Esophagus muscularis mucosa (tissue), 4 donors: ENCODE measurements around the gene DSTN. TPM values are rescaled to one million over a fixed set of nuclear protein-coding genes. Genes with fewer than 3 reads are reported as not detected.

Experiments
- DNase-seq: peaks from one replicate; pipeline ENCODE4 v3.0.0-alpha.2; 2017; ENCODE audit errors: extremely low spot score
- H3K27ac ChIP-seq, 4 donors: fragments of 200-600 bp; sonication (generic); replicated peaks in 1 of 4; 1 replicate in 3 of 4; 2 replicates in 1 of 4; pipeline ENCODE4 v1.5.1; 2016 to 2019; ENCODE audit warnings: mild to moderate bottlenecking in 1 of 4
- H3K27me3 ChIP-seq, 4 donors: fragments of 200-600 bp; sonication (generic); one replicate each; pipeline versions ENCODE4 v1.5.1 to v1.6.0; 2016 to 2019
- H3K36me3 ChIP-seq, 4 donors: fragments of 200-600 bp; sonication (generic); one replicate each; pipeline ENCODE4 v1.5.1; 2016 to 2019
- H3K4me1 ChIP-seq, 4 donors: fragments of 200-600 bp; sonication (generic); one replicate each; pipeline ENCODE4 v1.5.1; 2016 to 2019
- H3K4me3 ChIP-seq, 4 donors: fragments of 200-600 bp; sonication (generic); 1 replicate in 2 of 4; 2 replicates in 2 of 4; pipeline ENCODE4 v1.5.1; 2016 to 2019; ENCODE audit warnings: mild to moderate bottlenecking in 4 of 4, moderate library complexity in 1 of 4
- H3K9me3 ChIP-seq, 4 donors: fragments of 200-600 bp; sonication (generic); 1 replicate in 3 of 4; 2 replicates in 1 of 4; pipeline ENCODE4 v1.5.1; 2016 to 2019
- CTCF ChIP-seq, 3 experiments: fragments of 200-600 bp in 2 of 3; fragments of 450-650 bp in 1 of 3; sonication (generic) in 2 of 3; IDR thresholded peaks; one replicate each; pipeline ENCODE4 v1.5.1; 2017 to 2019; ENCODE audit warnings: antibody characterized with exemption in 3 of 3, mild to moderate bottlenecking in 2 of 3, moderate library complexity in 1 of 3
- EP300 ChIP-seq: sonication (generic); formaldehyde crosslinking; IDR thresholded peaks from one replicate; pipeline ENCODE4 v1.6.1; 2017; ENCODE audit warnings: antibody characterized with exemption
- POLR2A ChIP-seq: fragments of 450-650 bp; IDR thresholded peaks from one replicate; pipeline ENCODE4 v1.6.1; 2017; ENCODE audit warnings: antibody characterized with exemption, moderate library complexity, mild to moderate bottlenecking, low read depth
- POLR2AphosphoS5 ChIP-seq, 2 donors: sonication (generic); formaldehyde crosslinking; IDR thresholded peaks; one replicate each; pipeline ENCODE4 v1.6.1; 2017; ENCODE audit warnings: antibody characterized with exemption in 2 of 2
- WGBS: methylation state at CpG from one replicate; pipeline ENCODE4 v1.1.5; 2018; 5-methylcytosine and 5-hydroxymethylcytosine counted together
- intact Hi-C: fragments of 100-400 bp; cut with DNase I; formaldehyde crosslinking; loops from one replicate; pipeline ENCODE4 v1.15.1; 2023
- total RNA-seq, 4 donors: library from RNA; depleted of rRNA; stranded (reverse); fragments of >200 nt; gene quantifications; one replicate each; pipeline versions ENCODE4 v1.1.0 to v1.2.1, GENCODE V29; 2016

Gene DSTN
- total RNA-seq, 4 donors from 2014 or later, result 2,370 to 3,630 (median 3,339) TPM

- DNase-seq, result no peak
- Histone ChIP-seq H3K27ac (peak overlapping the region in 2 of 4 donors; percentile 4 to 44), H3K27me3 (no peaks in the 10 kb centered on the region), H3K9me3 (no peaks in the 10 kb centered on the region), H3K36me3 (peaks cover 0 to 19% (median 11%) of the 10 kb centered on the region in 4 donors), H3K4me3 (no peak overlapping the region), H3K4me1 (peaks cover 53 to 86% (median 79%) of the 10 kb centered on the region in 4 donors)
- 46% methylated on average over 11 of the region's 11 CpGs for whole genome bisulfite sequencing
- intact Hi-C loops, result no loop called here
- TF ChIP-seq POLR2AphosphoS5 (IDR thresholded peaks at IDR 0.05) (no peak), POLR2A (no peak), EP300 (no peak), CTCF (IDR thresholded peaks at IDR 0.05) (no peak)
These were observed 81.4 kb downstream of the DSTN start for GRCh38 chr20:17651129-17651759.

GRCh38 chr20:17651760-17652388, 82.0 kb downstream of the DSTN start:
- Histone ChIP-seq H3K4me1 (peaks cover 47 to 79% (median 73%) of the 10 kb centered on the region in 4 donors), H3K36me3 (peaks cover 0 to 22% (median 14%) of the 10 kb centered on the region in 4 donors), H3K4me3 (no peak overlapping the region), H3K27me3 (no peaks in the 10 kb centered on the region), H3K27ac (peak overlapping the region in 1 of 4 donors; percentile 44), H3K9me3 (no peaks in the 10 kb centered on the region)
- intact Hi-C loops, result no loop called here
- 82% methylated on average over 2 of the region's 2 CpGs for WGBS
- no peak for DNase-seq
- TF ChIP-seq CTCF (IDR thresholded peaks at IDR 0.05), result no peak
- no peak for TF ChIP-seq POLR2AphosphoS5 (IDR thresholded peaks at IDR 0.05)
- no peak for TF ChIP-seq POLR2A
- TF ChIP-seq EP300, result no peak

GRCh38 chr20:17652411-17652810, 82.5 kb downstream of the DSTN start:
- H3K4me1 ChIP-seq, result peaks cover 41 to 74% (median 67%) of the 10 kb centered on the region in 4 donors
- 74% methylated on average over 5 of the region's 10 CpGs for WGBS
- intact Hi-C loops, result no loop called here
- H3K27me3 ChIP-seq, result no peaks in the 10 kb centered on the region
- peak overlapping the region in 1 of 4 donors; percentile 44 for H3K27ac ChIP-seq
- TF ChIP-seq POLR2A, result no peak
- no peak for TF ChIP-seq EP300
- no peak for TF ChIP-seq POLR2AphosphoS5 (IDR thresholded peaks at IDR 0.05)
- TF ChIP-seq CTCF (IDR thresholded peaks at IDR 0.05), result no peak
- H3K4me3 ChIP-seq, result no peak overlapping the region
- peaks cover 0 to 27% (median 16%) of the 10 kb centered on the region in 4 donors for H3K36me3 ChIP-seq
- H3K9me3 ChIP-seq, result no peaks in the 10 kb centered on the region
- DNase-seq, result no peak

GRCh38 chr20:17653835-17654648, 84.2 kb downstream of the DSTN start:
- TF ChIP-seq POLR2AphosphoS5 (IDR thresholded peaks at IDR 0.05) (no peak), POLR2A (no peak), CTCF (IDR thresholded peaks at IDR 0.05) (no peak), EP300 (no peak)
- Histone ChIP-seq H3K4me3 (no peak overlapping the region), H3K4me1 (peaks cover 25 to 58% (median 51%) of the 10 kb centered on the region in 4 donors), H3K27ac (no peak overlapping the region), H3K36me3 (peaks cover 0 to 40% (median 28%) of the 10 kb centered on the region in 4 donors), H3K9me3 (peaks cover 0 to 5% (median 2%) of the 10 kb centered on the region in 4 donors), H3K27me3 (no peaks in the 10 kb centered on the region)
- WGBS, result 95% methylated on average over 11 of the region's 11 CpGs
- no peak for DNase-seq
- intact Hi-C loops, result no loop called here
